ENCODE measurements around the gene ALG1. TPM values are rescaled to one million over a fixed set of nuclear protein-coding genes. Genes with fewer than 3 reads are reported as not detected.

Gene ALG1, protein sequence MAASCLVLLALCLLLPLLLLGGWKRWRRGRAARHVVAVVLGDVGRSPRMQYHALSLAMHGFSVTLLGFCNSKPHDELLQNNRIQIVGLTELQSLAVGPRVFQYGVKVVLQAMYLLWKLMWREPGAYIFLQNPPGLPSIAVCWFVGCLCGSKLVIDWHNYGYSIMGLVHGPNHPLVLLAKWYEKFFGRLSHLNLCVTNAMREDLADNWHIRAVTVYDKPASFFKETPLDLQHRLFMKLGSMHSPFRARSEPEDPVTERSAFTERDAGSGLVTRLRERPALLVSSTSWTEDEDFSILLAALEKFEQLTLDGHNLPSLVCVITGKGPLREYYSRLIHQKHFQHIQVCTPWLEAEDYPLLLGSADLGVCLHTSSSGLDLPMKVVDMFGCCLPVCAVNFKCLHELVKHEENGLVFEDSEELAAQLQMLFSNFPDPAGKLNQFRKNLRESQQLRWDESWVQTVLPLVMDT
- total RNA-seq, result 1 to 10 TPM; 8.6 to 8.9 TPM

DNA sequence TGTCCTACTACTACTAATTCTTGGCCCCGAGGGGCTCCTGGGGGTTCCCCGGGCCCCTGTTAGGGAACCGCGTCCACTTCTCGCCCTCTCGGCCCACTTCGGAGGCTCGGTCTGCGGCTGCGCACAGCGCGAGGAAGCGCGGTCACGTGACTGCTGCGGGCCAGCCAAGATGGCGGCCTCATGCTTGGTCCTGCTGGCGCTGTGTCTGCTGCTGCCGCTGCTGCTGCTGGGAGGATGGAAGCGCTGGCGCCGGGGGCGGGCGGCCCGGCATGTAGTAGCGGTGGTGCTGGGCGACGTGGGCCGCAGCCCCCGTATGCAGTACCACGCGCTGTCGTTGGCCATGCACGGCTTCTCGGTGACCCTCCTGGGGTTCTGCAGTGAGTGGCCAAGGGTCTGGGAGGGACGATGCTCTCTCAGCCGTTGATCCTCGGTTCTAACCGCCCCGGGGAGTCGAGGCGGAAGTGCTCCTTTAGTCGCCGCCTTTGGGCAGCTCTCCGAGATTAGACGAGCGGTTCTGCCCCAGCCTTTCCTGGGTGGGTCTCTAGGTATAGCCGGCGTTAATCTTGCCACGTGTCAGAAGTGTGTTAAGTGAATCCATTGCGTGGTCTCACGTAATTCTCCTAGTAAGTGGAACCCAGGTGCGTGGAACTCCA is at the start of gene ALG1:
ALG1 (plus strand) TSS at position 163 of the 653 bp plus-strand sequence; CDS start at position 170, 7 bp downstream.
- peak within 1 kb of the TSS; percentile 86 for H3K27ac Mint-ChIP-seq
- peaks cover 31% of the 10 kb centered on the region for H3K4me1 Mint-ChIP-seq (ENCODE audit: low read depth)
- CTCF ChIA-PET, result interaction anchor here (1.2 kb wide), 2 partner anchors 13 to 21 kb away, joined by 3 to 4 read pairs; no protein-coding TSS in a partner anchor
- peaks cover 12% of the 10 kb centered on the region for H3K36me3 Mint-ChIP-seq (ENCODE audit: low read depth)
- H3K9me3 Mint-ChIP-seq, result no peaks in the 10 kb centered on the region
- no peaks in the 10 kb centered on the region for H3K27me3 Mint-ChIP-seq (ENCODE audit: low read depth)
- H3K4me3 Mint-ChIP-seq, result peak within 1 kb of the TSS; percentile 97
- DNase-seq, result peak; percentile 92
- intact Hi-C loops (cut with micrococcal nuclease), result loop anchor here (1.0 to 5.0 kb wide), 2 partner anchors 25 to 40 kb away; partner anchors contain the start of genes EEF2KMT and NAGPA

GRCh38 chr16:5022521-5022920 is 49.1 kb upstream of the ALG1 start:
- Mint-ChIP-seq H3K27ac (no peak overlapping the region), H3K4me3 (no peak overlapping the region), H3K9me3 (no peaks in the 10 kb centered on the region), H3K36me3 (ENCODE audit: low read depth) (no peaks in the 10 kb centered on the region), H3K4me1 (ENCODE audit: low read depth) (no peaks in the 10 kb centered on the region), H3K27me3 (ENCODE audit: low read depth) (no peaks in the 10 kb centered on the region)
- CTCF ChIA-PET, result no interaction called here
- DNase-seq, result no peak
- intact Hi-C loops (cut with micrococcal nuclease), result no loop called here

DNA sequence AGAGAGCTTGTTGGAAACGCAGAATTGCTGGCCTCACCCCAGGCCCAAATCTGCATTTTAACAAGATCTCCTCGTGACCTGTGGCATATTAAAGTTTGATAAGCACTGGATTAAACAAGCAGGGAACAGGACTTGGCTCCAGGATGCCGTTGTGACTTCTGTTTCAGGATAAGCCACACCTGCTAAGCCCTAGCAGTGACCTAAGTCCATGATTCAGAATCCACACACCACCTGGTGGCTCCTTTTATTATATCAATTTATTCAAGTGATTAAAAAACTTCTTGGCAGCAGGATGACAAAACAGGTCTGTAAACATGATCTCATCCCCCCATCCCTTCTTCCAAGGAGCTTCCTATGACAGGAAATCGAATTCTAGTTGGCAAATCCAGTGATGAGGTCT is 47.0 kb upstream of the ALG1 start:
- Mint-ChIP-seq H3K4me1 (ENCODE audit: low read depth) (no peaks in the 10 kb centered on the region), H3K9me3 (no peaks in the 10 kb centered on the region), H3K27me3 (ENCODE audit: low read depth) (no peaks in the 10 kb centered on the region), H3K27ac (no peak overlapping the region), H3K4me3 (no peak overlapping the region), H3K36me3 (ENCODE audit: low read depth) (peaks cover 2% of the 10 kb centered on the region)
- CTCF ChIA-PET, result no interaction called here
- no peak for DNase-seq
- intact Hi-C loops (cut with micrococcal nuclease), result no loop called here

DNA sequence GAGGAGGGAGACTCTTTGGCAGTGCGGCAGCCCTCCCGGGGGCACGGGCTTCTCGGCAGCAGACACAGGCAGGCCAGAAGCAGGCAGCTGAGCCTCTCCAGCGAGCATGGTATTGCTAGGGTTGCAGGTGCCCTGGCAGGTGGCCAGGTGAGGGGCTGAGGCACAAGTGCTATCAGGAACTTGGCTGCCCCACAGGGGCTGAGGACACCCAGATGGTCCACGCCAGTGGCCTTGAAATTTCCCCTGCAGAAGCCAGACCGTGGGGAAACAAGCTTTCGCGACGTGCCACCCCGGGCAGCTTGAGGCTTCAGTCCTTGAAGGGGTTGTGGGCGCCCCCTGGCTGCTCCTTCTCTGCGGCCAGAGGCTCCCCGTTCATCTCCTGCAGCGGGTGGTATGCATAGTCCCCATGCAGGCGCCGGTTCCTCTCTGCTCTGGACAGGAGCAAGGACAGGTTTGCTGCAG is 46.4 kb upstream of the ALG1 start:
- CTCF ChIA-PET, result interaction anchor here (0.6 kb wide), 1 partner anchor 72 kb away, joined by 4 read pairs; no protein-coding TSS in a partner anchor
- H3K4me3 Mint-ChIP-seq, result no peak overlapping the region
- no peaks in the 10 kb centered on the region for H3K9me3 Mint-ChIP-seq
- intact Hi-C loops (cut with micrococcal nuclease), result no loop called here
- peak; percentile 11 for DNase-seq
- peaks cover 2% of the 10 kb centered on the region for H3K36me3 Mint-ChIP-seq (ENCODE audit: low read depth)
- H3K4me1 Mint-ChIP-seq (ENCODE audit: low read depth), result no peaks in the 10 kb centered on the region
- H3K27ac Mint-ChIP-seq, result no peak overlapping the region
- no peaks in the 10 kb centered on the region for H3K27me3 Mint-ChIP-seq (ENCODE audit: low read depth)

DNA sequence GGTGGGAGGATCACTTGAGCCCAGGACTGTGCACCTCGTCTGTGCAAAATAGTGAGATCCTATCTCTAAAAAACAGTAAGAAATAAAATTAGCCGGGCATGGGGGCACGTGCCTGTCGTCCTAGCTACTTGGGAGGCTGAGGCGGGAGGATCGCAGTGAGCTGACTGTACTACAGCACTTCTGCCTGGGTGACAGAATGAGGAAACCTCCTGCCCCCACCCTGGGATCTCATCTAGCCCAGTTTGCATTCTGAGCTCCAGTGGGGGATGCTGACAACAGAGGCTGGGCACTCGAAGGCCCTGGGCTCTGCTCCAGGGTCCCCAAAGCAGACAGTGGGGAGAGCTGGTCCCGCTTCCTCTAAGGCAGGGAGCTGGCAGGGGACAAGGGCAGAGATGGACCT is 45.0 kb upstream of the ALG1 start:
- Mint-ChIP-seq H3K36me3 (ENCODE audit: low read depth) (peaks cover 2% of the 10 kb centered on the region), H3K4me3 (no peak overlapping the region), H3K27ac (no peak overlapping the region), H3K9me3 (no peaks in the 10 kb centered on the region), H3K27me3 (ENCODE audit: low read depth) (no peaks in the 10 kb centered on the region), H3K4me1 (ENCODE audit: low read depth) (no peaks in the 10 kb centered on the region)
- CTCF ChIA-PET, result interaction anchor here (0.8 kb wide), 1 partner anchor 327 kb away, joined by 3 read pairs; no protein-coding TSS in a partner anchor
- intact Hi-C loops (cut with micrococcal nuclease), result no loop called here
- DNase-seq, result no peak

- H3K4me3 Mint-ChIP-seq, result no peak overlapping the region
- peaks cover 2% of the 10 kb centered on the region for H3K36me3 Mint-ChIP-seq (ENCODE audit: low read depth)
- no peaks in the 10 kb centered on the region for H3K9me3 Mint-ChIP-seq
- no peak for DNase-seq
- H3K27ac Mint-ChIP-seq, result no peak overlapping the region
- H3K27me3 Mint-ChIP-seq (ENCODE audit: low read depth), result no peaks in the 10 kb centered on the region
- intact Hi-C loops (cut with micrococcal nuclease), result no loop called here
- CTCF ChIA-PET, result interaction anchor here (0.8 kb wide), 1 partner anchor 327 kb away, joined by 3 read pairs; no protein-coding TSS in a partner anchor
- H3K4me1 Mint-ChIP-seq (ENCODE audit: low read depth), result peaks cover 3% of the 10 kb centered on the region
These were observed 44.6 kb upstream of the ALG1 start for GRCh38 chr16:5027086-5027485.

DNA sequence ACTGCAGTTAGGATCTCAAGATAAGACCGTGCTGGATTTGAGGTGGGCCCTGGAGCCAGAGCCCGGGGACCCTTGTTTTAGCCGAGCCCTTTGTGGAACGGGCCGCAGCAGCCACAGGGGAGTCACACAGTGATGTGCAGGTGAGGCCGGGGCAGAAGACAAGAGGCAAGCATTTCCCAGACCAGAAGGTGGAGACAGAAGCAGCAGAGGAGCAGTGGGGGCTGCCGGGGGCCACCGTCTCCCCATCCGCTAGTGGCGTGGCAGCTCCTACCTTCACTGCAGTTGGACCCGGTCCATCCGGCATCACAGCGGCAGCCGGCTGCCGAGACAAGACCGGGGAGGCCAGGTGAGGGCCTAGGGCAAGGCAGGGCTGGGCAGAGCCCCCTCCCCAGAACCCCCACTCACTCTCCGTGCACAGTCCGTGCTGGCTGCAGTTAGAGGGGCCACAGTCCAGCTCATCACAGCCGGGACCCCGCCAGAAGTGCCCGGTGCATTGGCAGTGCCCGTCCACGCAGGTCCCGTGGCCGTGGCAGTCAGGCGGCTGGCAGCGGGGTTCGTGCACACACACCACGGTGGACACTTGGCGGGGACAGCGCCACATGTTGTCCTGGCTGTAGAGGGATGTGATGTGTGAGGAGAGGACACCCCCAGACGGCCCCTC is 43.9 kb upstream of the ALG1 start:
- intact Hi-C loops (cut with micrococcal nuclease), result no loop called here
- CTCF ChIA-PET, result no interaction called here
- DNase-seq, result no peak
- Mint-ChIP-seq H3K4me3 (no peak overlapping the region), H3K4me1 (ENCODE audit: low read depth) (peaks cover 7% of the 10 kb centered on the region), H3K27ac (no peak overlapping the region), H3K9me3 (no peaks in the 10 kb centered on the region), H3K27me3 (ENCODE audit: low read depth) (no peaks in the 10 kb centered on the region), H3K36me3 (ENCODE audit: low read depth) (peaks cover 2% of the 10 kb centered on the region)

DNA sequence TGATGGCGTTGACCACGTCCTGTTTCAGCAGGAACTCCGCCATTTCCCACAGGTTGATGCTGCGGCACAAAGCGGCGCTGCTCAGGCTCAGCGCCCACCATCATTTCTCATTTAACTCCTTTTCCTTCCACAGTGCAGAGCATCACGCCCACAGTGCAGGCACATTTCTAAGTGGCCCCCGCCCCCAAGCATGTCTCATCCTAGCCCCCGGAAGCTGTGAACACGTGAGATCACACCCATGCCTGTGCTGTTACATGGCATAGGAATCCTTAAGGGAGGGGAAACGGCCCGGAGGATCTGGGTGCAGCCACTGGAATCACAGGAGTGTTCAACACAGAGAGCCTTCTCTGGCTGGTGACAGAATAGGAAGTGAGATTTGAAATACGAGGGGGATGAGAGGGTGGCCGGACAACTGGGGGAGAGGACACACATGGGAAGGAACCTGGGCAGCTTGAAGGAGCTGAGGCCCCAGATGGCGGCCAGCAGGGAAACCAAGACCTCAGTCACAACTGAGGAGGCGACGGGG is 42.6 kb upstream of the ALG1 start:
- no peak for DNase-seq
- Mint-ChIP-seq H3K4me1 (ENCODE audit: low read depth) (peaks cover 12% of the 10 kb centered on the region), H3K27ac (no peak overlapping the region), H3K9me3 (no peaks in the 10 kb centered on the region), H3K4me3 (no peak overlapping the region), H3K36me3 (ENCODE audit: low read depth) (peaks cover 2% of the 10 kb centered on the region), H3K27me3 (ENCODE audit: low read depth) (no peaks in the 10 kb centered on the region)
- intact Hi-C loops (cut with micrococcal nuclease), result no loop called here
- CTCF ChIA-PET, result no interaction called here

DNA sequence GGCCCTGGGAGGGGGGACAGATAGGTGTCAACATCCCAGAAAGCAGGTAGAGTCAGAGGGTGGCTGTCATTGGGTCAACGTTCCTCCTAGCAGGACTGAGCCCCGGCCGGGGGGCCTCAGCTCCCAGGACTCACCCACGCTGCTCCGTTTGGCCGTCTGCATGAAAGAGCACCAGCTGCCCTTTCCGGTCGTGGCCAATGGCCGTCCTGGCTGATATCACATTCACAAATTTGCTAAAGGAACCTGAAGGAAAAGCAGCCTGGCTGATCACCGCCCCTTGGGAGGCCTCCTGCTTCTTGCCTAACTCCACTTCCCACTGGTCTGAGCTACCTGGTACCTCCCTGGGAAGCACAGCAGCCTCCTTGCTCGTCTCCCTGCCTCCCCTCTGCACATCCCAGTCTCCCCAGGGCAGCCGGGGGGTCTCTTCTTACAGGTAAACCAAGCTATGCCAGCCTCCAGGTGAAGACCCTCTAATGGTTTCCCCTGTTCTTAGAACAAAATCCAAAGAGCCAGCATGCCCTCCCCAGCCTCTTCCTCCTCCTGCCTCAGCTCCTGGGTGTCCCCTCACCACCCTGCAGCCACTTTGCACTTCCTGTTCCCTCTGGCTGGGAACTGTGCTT is 41.3 kb upstream of the ALG1 start:
- CTCF ChIA-PET, result no interaction called here
- H3K4me1 Mint-ChIP-seq (ENCODE audit: low read depth), result peaks cover 16% of the 10 kb centered on the region
- no peak overlapping the region for H3K27ac Mint-ChIP-seq
- H3K4me3 Mint-ChIP-seq, result no peak overlapping the region
- intact Hi-C loops (cut with micrococcal nuclease), result loop anchor here (5.0 kb wide), 2 partner anchors 42 to 183 kb away; partner anchors contain the start of genes ALG1, GLYR1 and UBN1
- H3K9me3 Mint-ChIP-seq, result no peaks in the 10 kb centered on the region
- no peaks in the 10 kb centered on the region for H3K27me3 Mint-ChIP-seq (ENCODE audit: low read depth)
- DNase-seq, result no peak
- peaks cover 2% of the 10 kb centered on the region for H3K36me3 Mint-ChIP-seq (ENCODE audit: low read depth)

DNA sequence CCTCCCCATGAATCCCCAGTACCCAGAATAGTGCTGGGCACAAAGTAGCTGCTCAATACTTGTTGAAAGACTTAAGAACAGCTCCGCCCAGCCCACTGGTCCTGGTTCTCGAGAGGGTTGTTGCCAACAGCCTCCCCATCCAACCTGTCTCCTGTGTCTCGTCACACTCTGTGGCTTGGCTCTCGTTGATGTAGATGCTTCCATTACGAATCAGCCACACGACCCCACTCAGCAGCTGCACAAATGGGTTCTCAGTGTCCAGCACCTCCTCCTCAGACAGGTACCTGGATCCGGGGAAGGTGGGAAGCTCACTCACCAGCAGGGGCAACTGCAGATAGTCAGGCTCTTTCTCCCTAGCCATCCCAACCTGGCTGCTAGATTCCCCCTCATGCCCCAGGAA is 40.0 kb upstream of the ALG1 start:
- CTCF ChIA-PET, result interaction anchor here (2.0 kb wide), 1 partner anchor 53 kb away, joined by 7 read pairs; no protein-coding TSS in a partner anchor
- Mint-ChIP-seq H3K27me3 (ENCODE audit: low read depth) (no peaks in the 10 kb centered on the region), H3K27ac (no peak overlapping the region), H3K9me3 (no peaks in the 10 kb centered on the region), H3K4me3 (peak overlapping the region; percentile 49), H3K4me1 (ENCODE audit: low read depth) (peaks cover 16% of the 10 kb centered on the region), H3K36me3 (ENCODE audit: low read depth) (peaks cover 2% of the 10 kb centered on the region)
- DNase-seq, result no peak
- intact Hi-C loops (cut with micrococcal nuclease), result loop anchor here (5.0 kb wide), 2 partner anchors 41 to 184 kb away; partner anchors contain the start of genes ALG1, GLYR1 and UBN1

GRCh38 chr16:5032748-5033167 is 38.9 kb upstream of the ALG1 start:
- no peak overlapping the region for H3K27ac Mint-ChIP-seq
- peaks cover 16% of the 10 kb centered on the region for H3K4me1 Mint-ChIP-seq (ENCODE audit: low read depth)
- no peaks in the 10 kb centered on the region for H3K9me3 Mint-ChIP-seq
- peak overlapping the region; percentile 70 for H3K4me3 Mint-ChIP-seq
- DNase-seq, result no peak
- H3K36me3 Mint-ChIP-seq (ENCODE audit: low read depth), result peaks cover 2% of the 10 kb centered on the region
- CTCF ChIA-PET, result interaction anchor here (2.0 kb wide), 1 partner anchor 52 kb away, joined by 7 read pairs; no protein-coding TSS in a partner anchor
- intact Hi-C loops (cut with micrococcal nuclease), result loop anchor here (1.0 to 5.0 kb wide), 3 partner anchors 40 to 185 kb away; partner anchors contain the start of genes ALG1, GLYR1 and UBN1
- no peaks in the 10 kb centered on the region for H3K27me3 Mint-ChIP-seq (ENCODE audit: low read depth)

Data from activated naive CD4-positive, alpha-beta T cell treated with anti-CD3 and anti-CD28 coated beads for 36 hours (primary cell).